ENCODE data around the gene ATP5MC2.

DNA sequence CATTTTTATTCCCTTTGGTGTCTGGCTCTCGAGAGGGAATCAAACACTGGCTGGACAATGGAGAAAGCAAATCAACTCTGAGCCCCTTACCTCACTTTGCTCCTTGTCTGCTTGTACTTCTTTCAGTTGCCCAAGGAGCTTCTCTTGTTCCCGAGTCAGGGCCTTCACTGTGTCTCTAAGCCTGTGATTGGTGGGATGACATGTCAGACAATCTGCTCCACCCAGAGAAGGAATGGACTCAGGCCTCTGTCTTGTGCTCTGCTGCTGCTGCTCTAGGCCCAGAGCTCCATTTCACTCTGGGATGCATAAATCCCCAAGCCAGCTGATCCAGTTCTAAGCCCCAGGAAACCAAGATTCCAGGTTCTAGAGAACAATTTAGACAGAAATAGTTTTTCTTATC is 43.8 kb upstream of the ATP5MC2 start:
- no peak for TF ChIP-seq CEBPB (IDR thresholded peaks at IDR 0.05)
- no peak for TF ChIP-seq EHF (CRISPR knock-in tag; IDR thresholded peaks at IDR 0.05)
- TF ChIP-seq, protein P1, sequence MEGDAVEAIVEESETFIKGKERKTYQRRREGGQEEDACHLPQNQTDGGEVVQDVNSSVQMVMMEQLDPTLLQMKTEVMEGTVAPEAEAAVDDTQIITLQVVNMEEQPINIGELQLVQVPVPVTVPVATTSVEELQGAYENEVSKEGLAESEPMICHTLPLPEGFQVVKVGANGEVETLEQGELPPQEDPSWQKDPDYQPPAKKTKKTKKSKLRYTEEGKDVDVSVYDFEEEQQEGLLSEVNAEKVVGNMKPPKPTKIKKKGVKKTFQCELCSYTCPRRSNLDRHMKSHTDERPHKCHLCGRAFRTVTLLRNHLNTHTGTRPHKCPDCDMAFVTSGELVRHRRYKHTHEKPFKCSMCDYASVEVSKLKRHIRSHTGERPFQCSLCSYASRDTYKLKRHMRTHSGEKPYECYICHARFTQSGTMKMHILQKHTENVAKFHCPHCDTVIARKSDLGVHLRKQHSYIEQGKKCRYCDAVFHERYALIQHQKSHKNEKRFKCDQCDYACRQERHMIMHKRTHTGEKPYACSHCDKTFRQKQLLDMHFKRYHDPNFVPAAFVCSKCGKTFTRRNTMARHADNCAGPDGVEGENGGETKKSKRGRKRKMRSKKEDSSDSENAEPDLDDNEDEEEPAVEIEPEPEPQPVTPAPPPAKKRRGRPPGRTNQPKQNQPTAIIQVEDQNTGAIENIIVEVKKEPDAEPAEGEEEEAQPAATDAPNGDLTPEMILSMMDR (IDR thresholded peaks at IDR 0.05) = no peak
- TF ChIP-seq, protein P2, sequence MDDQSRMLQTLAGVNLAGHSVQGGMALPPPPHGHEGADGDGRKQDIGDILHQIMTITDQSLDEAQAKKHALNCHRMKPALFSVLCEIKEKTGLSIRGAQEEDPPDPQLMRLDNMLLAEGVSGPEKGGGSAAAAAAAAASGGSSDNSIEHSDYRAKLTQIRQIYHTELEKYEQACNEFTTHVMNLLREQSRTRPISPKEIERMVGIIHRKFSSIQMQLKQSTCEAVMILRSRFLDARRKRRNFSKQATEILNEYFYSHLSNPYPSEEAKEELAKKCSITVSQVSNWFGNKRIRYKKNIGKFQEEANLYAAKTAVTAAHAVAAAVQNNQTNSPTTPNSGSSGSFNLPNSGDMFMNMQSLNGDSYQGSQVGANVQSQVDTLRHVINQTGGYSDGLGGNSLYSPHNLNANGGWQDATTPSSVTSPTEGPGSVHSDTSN (IDR thresholded peaks at IDR 0.05) = no peak
- no peak for TF ChIP-seq CBX8 (IDR thresholded peaks at IDR 0.05)
- no peak for TF ChIP-seq POLR2A (IDR thresholded peaks at IDR 0.05; ENCODE audit: low read length)
- TF ChIP-seq CHD2 (IDR thresholded peaks at IDR 0.05; ENCODE audit: low read length, partially characterized antibody) = no peak
- no peak for TF ChIP-seq PHF8 (IDR thresholded peaks at IDR 0.05; ENCODE audit: borderline replicate concordance, low read depth)
- TF ChIP-seq GATA3 (IDR thresholded peaks at IDR 0.05; ENCODE audit: borderline replicate concordance) = no peak

All from A549 (cell line).